Lower lobe of right lung (tissue), 2 donors: ENCODE results near the gene ADAMTSL3. TPM values are rescaled to one million over a fixed set of nuclear protein-coding genes. Genes with fewer than 3 reads are reported as not detected.

Experiments used
- ATAC-seq, 2 donors: fragments of 200-7000 bp; cut with Tn5 transposase; one replicate each; pipeline ENCODE4 v1.9.1; 2020 to 2022; ENCODE audit warnings: mild to moderate bottlenecking in 2 of 2, moderate library complexity in 2 of 2
- DNase-seq: peaks from one replicate; pipeline ENCODE4 v3.0.0-alpha.2; 2020
- H3K27ac ChIP-seq: fragments of 200-600 bp; one replicate; pipeline ENCODE4 v1.8.0; 2022
- H3K27me3 ChIP-seq: fragments of 200-600 bp; one replicate; pipeline ENCODE4 v1.8.0; 2022; ENCODE audit warnings: low read depth
- H3K36me3 ChIP-seq: fragments of 200-600 bp; one replicate; pipeline ENCODE4 v1.8.0; 2022; ENCODE audit warnings: mild to moderate bottlenecking
- H3K4me1 ChIP-seq: fragments of 200-600 bp; one replicate; pipeline ENCODE4 v1.8.0; 2022
- H3K4me3 ChIP-seq: fragments of 200-600 bp; one replicate; pipeline ENCODE4 v1.8.0; 2022; ENCODE audit warnings: mild to moderate bottlenecking
- H3K9me3 ChIP-seq: fragments of 200-600 bp; one replicate; pipeline ENCODE4 v1.8.0; 2022
- CTCF ChIP-seq: fragments of 200-600 bp; IDR thresholded peaks from one replicate; pipeline ENCODE4 v1.8.0; 2022; ENCODE audit warnings: antibody characterized with exemption, mild to moderate bottlenecking
- intact Hi-C: fragments of 100-400 bp; cut with DNase I; formaldehyde crosslinking; loops from one replicate; pipeline ENCODE4 v1.11.0; 2022
- long read RNA-seq: library from polyadenylated mRNA; unstranded; transcript quantifications from one replicate; pipeline ENCODE4 v2.0.0, GENCODE V29; 2021
- total RNA-seq: library from RNA; stranded (reverse); fragmentation: NEBNext Ultra II Directional; extraction: Animal tissue kit (Norgen Biotek cat#: 25700); gene quantifications from one replicate; pipeline ENCODE4 v1.2.1, GENCODE V29; 2021
- donor health status: DM: no; HTN: yes; CAD: no; lungs with severe emphysema.

Gene ADAMTSL3, protein sequence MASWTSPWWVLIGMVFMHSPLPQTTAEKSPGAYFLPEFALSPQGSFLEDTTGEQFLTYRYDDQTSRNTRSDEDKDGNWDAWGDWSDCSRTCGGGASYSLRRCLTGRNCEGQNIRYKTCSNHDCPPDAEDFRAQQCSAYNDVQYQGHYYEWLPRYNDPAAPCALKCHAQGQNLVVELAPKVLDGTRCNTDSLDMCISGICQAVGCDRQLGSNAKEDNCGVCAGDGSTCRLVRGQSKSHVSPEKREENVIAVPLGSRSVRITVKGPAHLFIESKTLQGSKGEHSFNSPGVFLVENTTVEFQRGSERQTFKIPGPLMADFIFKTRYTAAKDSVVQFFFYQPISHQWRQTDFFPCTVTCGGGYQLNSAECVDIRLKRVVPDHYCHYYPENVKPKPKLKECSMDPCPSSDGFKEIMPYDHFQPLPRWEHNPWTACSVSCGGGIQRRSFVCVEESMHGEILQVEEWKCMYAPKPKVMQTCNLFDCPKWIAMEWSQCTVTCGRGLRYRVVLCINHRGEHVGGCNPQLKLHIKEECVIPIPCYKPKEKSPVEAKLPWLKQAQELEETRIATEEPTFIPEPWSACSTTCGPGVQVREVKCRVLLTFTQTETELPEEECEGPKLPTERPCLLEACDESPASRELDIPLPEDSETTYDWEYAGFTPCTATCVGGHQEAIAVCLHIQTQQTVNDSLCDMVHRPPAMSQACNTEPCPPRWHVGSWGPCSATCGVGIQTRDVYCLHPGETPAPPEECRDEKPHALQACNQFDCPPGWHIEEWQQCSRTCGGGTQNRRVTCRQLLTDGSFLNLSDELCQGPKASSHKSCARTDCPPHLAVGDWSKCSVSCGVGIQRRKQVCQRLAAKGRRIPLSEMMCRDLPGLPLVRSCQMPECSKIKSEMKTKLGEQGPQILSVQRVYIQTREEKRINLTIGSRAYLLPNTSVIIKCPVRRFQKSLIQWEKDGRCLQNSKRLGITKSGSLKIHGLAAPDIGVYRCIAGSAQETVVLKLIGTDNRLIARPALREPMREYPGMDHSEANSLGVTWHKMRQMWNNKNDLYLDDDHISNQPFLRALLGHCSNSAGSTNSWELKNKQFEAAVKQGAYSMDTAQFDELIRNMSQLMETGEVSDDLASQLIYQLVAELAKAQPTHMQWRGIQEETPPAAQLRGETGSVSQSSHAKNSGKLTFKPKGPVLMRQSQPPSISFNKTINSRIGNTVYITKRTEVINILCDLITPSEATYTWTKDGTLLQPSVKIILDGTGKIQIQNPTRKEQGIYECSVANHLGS (N-terminal part only)
- total RNA-seq: 26.4 TPM
- long read RNA-seq, full-length matches to known transcripts: 1 of 31 reads
- long read RNA-seq, partial matches to known transcripts: 22 of 31 reads
- long read RNA-seq, other reads (novel, unspliced or antisense): 8 of 31 reads

- H3K4me3 ChIP-seq: peak within 1 kb of the TSS; percentile 59
- H3K9me3 ChIP-seq: no peaks in the 10 kb centered on the region
- H3K36me3 ChIP-seq: no peaks in the 10 kb centered on the region
- ATAC-seq (peak; percentile 83 to 84), DNase-seq (peak; percentile 81)
- intact Hi-C loops: no loop called here
- H3K4me1 ChIP-seq: no peaks in the 10 kb centered on the region
- H3K27ac ChIP-seq: peak within 1 kb of the TSS; percentile 60
- no peak for TF ChIP-seq CTCF
- peaks cover 26% of the 10 kb centered on the region for H3K27me3 ChIP-seq
Observed at GRCh38 chr15:83653639-83654378, at the start of gene ADAMTSL3. ADAMTSL3 (plus strand) TSS chr15:83654123; CDS start chr15:83655762, 1,639 bp downstream.

DNA sequence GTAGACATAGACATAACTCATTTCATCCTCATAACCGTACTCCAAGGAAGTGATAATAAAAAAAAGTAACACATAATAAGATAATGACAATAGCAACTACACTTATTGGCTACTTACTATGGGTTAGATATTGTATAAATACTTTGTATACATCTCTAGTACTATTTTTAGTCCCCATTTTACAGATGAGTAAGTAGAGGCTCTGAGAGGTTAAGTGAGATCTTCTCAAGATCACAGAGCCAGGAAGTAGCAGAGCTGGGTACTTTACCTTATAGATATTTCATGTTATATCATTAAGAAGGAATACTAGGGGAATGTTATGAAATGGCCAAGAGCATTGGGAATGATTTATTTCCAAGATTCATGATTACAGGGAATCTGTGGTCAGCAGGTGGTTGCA, 49.4 kb upstream of the ADAMTSL3 start:
- no peak for DNase-seq
- no peaks in the 10 kb centered on the region for H3K36me3 ChIP-seq
- no peak overlapping the region for H3K4me3 ChIP-seq
- H3K27ac ChIP-seq: peak overlapping the region; percentile 27
- H3K27me3 ChIP-seq: no peaks in the 10 kb centered on the region
- no peak for TF ChIP-seq CTCF
- no peaks in the 10 kb centered on the region for H3K4me1 ChIP-seq
- intact Hi-C loops: no loop called here
- H3K9me3 ChIP-seq: no peaks in the 10 kb centered on the region
- no peak for ATAC-seq

DNA sequence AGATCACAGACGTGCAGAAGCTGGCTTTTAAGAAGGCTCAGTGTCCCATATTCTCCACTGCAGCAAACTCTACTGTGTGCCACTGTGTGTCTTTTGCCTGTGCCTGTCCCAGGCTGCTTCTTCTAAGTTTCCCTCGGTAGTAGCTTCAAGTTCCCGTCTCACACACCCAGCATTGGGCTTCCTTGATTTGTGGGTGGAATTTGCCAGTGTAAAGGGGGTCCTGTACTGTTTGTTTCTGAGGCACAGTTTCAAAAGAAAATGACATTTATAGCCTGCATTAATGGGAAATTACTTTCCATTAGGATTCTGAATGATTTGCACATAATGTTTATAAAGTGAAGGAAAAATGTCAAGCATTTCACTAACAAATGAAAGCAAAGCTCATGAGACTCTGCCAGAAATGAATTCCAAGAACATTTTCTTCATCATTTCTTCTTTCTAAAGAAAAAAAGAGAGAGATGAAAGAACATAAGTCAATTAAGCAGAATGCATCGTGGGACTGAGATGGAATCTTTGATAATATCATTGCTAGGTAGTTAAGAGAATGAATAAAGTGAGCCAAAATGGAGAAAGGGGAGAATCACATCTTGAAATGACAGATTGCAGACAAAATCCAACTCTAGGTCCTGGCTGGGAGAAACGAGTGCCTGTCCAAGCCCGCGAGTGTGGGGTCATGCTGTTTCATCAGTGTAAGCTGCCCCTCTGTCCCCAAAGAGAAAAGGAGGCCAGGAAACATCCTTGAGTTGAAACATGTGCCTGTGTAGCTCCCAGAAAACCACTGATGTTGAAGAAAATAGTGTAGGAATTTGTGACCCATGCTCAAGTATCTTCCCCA, 48.6 kb upstream of the ADAMTSL3 start:
- H3K9me3 ChIP-seq: no peaks in the 10 kb centered on the region
- ATAC-seq: peak; percentile 19 to 69
- H3K4me3 ChIP-seq: no peak overlapping the region
- H3K4me1 ChIP-seq: no peaks in the 10 kb centered on the region
- DNase-seq: no peak
- no peak for TF ChIP-seq CTCF
- H3K27me3 ChIP-seq: no peaks in the 10 kb centered on the region
- intact Hi-C loops: no loop called here
- H3K36me3 ChIP-seq: no peaks in the 10 kb centered on the region
- H3K27ac ChIP-seq: peak overlapping the region; percentile 27

GRCh38 chr15:83610132-83610531, 43.8 kb upstream of the ADAMTSL3 start:
- Histone ChIP-seq H3K36me3 (no peaks in the 10 kb centered on the region), H3K27ac (no peak overlapping the region), H3K4me1 (no peaks in the 10 kb centered on the region), H3K4me3 (no peak overlapping the region), H3K27me3 (no peaks in the 10 kb centered on the region), H3K9me3 (no peaks in the 10 kb centered on the region)
- TF ChIP-seq CTCF: no peak
- intact Hi-C loops: no loop called here
- ATAC-seq (no peak), DNase-seq (no peak)
